Hepatocyte (in vitro differentiated cells): ENCODE results near the gene CCDC9. TPM values are rescaled to one million over a fixed set of nuclear protein-coding genes. Genes with fewer than 3 reads are reported as not detected.
A peak's percentile ranks its signal among the peaks of the same experiment; 100 is the strongest.

ENCODE experiments used
- DNase-seq: peaks from one replicate; pipeline ENCODE4 v3.0.0-alpha.2; 2016; ENCODE audit warnings: low spot score
- H2AFZ ChIP-seq: fragments of 200-600 bp; sonication (generic); 2 replicates; pipeline ENCODE4 v1.6.0; 2016; ENCODE audit warnings: antibody characterized with exemption, mild to moderate bottlenecking
- H3K27ac ChIP-seq: fragments of 200-600 bp; sonication (generic); 2 replicates; pipeline ENCODE4 v1.5.1; 2016; ENCODE audit warnings: mild to moderate bottlenecking
- H3K27me3 ChIP-seq: fragments of 200-600 bp; sonication (generic); 2 replicates; pipeline ENCODE4 v1.6.1; 2016
- H3K36me3 ChIP-seq: fragments of 200-600 bp; sonication (generic); replicated peaks from 2 replicates; pipeline ENCODE4 v1.5.1; 2016; ENCODE audit warnings: low read depth; ENCODE audit not compliant: insufficient read depth
- H3K4me1 ChIP-seq: fragments of 200-600 bp; sonication (generic); 2 replicates; pipeline ENCODE4 v1.5.1; 2016; ENCODE audit warnings: mild to moderate bottlenecking, moderate library complexity; ENCODE audit not compliant: insufficient read depth
- H3K4me2 ChIP-seq: fragments of 200-600 bp; sonication (generic); 2 replicates; pipeline ENCODE4 v1.6.0; 2016
- H3K4me3 ChIP-seq: fragments of 200-600 bp; sonication (generic); 2 replicates; pipeline ENCODE4 v1.5.1; 2016; ENCODE audit warnings: mild to moderate bottlenecking
- H3K79me2 ChIP-seq: fragments of 200-600 bp; sonication (generic); 2 replicates; pipeline ENCODE4 v1.6.0; 2017; ENCODE audit warnings: mild to moderate bottlenecking
- H3K9me2 ChIP-seq: fragments of 200-600 bp; sonication (generic); replicated peaks from 2 replicates; pipeline ENCODE4 v1.6.0; 2017; ENCODE audit warnings: mild to moderate bottlenecking; ENCODE audit not compliant: insufficient read depth
- H3K9me3 ChIP-seq: fragments of 200-600 bp; sonication (generic); 2 replicates; pipeline ENCODE4 v1.5.1; 2016; ENCODE audit warnings: low read depth, mild to moderate bottlenecking
- H4K20me1 ChIP-seq: fragments of 200-600 bp; sonication (generic); 2 replicates; pipeline ENCODE4 v1.6.0; 2016; ENCODE audit warnings: mild to moderate bottlenecking; ENCODE audit not compliant: insufficient read depth, poor library complexity, severe bottlenecking
- CTCF ChIP-seq: fragments of 200-600 bp; sonication (generic); IDR thresholded peaks from 2 replicates; pipeline ENCODE4 v1.5.1; 2016; ENCODE audit warnings: antibody characterized with exemption, mild to moderate bottlenecking; ENCODE audit not compliant: poor library complexity
- EZH2 ChIP-seq: fragments of 200-600 bp; sonication (generic); IDR thresholded peaks from 2 replicates; pipeline ENCODE4 v1.6.1; 2016; ENCODE audit warnings: antibody characterized with exemption, mild to moderate bottlenecking, borderline replicate concordance
- EZH2phosphoT487 ChIP-seq: fragments of 200-600 bp; sonication (generic); IDR thresholded peaks from one replicate; pipeline ENCODE4 v1.6.1; 2018; ENCODE audit warnings: antibody characterized with exemption, mild to moderate bottlenecking, low read depth, moderate library complexity; ENCODE audit not compliant: unreplicated experiment, severe bottlenecking
- WGBS: methylation state at CpG from one replicate; pipeline ENCODE4 v1.1.6; 2016; ENCODE audit warnings: low lambda C conversion rate; ENCODE audit errors: missing lambda C conversion rate; 5-methylcytosine and 5-hydroxymethylcytosine counted together
- polyA plus RNA-seq: library from polyadenylated mRNA; unstranded; fragments of >200 nt; fragmentation: Nextera tagmentation; extraction: Ambion mirVana; gene quantifications from 2 replicates; pipeline ENCODE4 v1.2.1, GENCODE V29; 2016
- total RNA-seq: library from RNA; depleted of rRNA; stranded (reverse); fragments of >200 nt; gene quantifications from 2 replicates; pipeline ENCODE4 v1.2.3, GENCODE V29; 2014

CCDC9 gene
- total and polyA plus RNA-seq, 2 experiments from 2014 or later: 7.9 to 13.0 TPM

- Histone ChIP-seq H3K9me2 (no peaks in the 10 kb centered on the region), H3K4me2 (peak overlapping the region; percentile 98), H3K9me3 (no peaks in the 10 kb centered on the region), H3K4me1 (peaks cover 38% of the 10 kb centered on the region), H3K36me3 (no peaks in the 10 kb centered on the region), H3K4me3 (peak overlapping the region; percentile 97), H4K20me1 (peaks cover 2% of the 10 kb centered on the region), H3K27me3 (no peaks in the 10 kb centered on the region), H2AFZ (no peak overlapping the region), H3K27ac (peak overlapping the region; percentile 99), H3K79me2 (peaks cover 28% of the 10 kb centered on the region)
- peak; percentile 39 for DNase-seq
- WGBS: 12% methylated on average over 9 of the region's 9 CpGs
- no peak for TF ChIP-seq EZH2
- no peak for TF ChIP-seq EZH2phosphoT487
- TF ChIP-seq CTCF: no peak
These were observed 26.7 kb upstream of the CCDC9 start for GRCh38 chr19:47229676-47230053.

DNA sequence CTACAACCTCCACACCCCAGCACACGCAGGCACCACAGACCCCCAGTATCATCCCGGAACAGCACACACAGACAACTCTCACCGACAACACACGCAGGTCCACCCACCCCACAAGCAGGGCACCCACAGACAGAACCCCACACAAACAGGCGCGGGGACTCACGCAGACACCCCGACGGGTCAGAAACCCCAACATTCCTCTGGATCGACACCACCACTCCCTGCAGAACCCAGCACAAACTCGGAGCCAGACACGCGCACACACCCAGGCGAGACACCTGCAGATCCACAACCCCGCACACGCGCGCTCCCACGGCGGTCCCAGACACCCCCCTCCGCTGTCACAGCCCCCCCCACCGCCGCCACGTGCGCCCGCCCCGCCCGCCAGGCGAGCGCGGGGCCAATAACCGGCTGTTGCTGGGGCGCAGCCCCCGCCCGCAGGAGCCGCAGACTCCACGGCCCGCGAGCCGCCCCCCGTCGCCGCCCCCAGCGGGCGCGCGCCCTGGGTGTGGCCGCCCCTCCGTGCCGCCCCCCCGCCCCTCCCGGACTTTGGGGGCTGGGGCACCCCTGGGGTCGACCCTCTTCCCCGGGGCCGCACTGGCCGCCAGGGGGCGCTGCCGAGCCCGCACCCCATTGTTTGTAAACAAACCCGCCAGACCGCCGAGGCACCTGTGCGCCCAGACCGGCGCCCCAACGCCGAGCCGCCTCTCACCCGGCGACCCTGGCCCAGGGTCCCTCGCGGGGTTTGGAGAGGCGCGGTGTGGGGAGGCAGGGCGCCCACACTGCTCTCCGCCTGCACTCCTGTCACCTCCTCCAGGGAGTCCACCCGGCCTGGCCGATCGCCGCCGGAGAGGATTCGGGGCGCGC, 26.0 kb upstream of the CCDC9 start:
- Histone ChIP-seq H3K4me2 (peak overlapping the region; percentile 98), H2AFZ (peak overlapping the region; percentile 40), H3K4me1 (peaks cover 38% of the 10 kb centered on the region), H3K36me3 (no peaks in the 10 kb centered on the region), H3K4me3 (peak overlapping the region; percentile 97), H3K79me2 (peaks cover 26% of the 10 kb centered on the region), H3K9me2 (no peaks in the 10 kb centered on the region), H4K20me1 (peaks cover 2% of the 10 kb centered on the region), H3K27me3 (no peaks in the 10 kb centered on the region), H3K27ac (peak overlapping the region; percentile 99), H3K9me3 (no peaks in the 10 kb centered on the region)
- DNase-seq: peak; percentile 77
- TF ChIP-seq EZH2: no peak
- TF ChIP-seq CTCF: peak; percentile 71
- no peak for TF ChIP-seq EZH2phosphoT487
- WGBS: 2% methylated on average over 37 of the region's 84 CpGs

- H3K27me3 ChIP-seq: no peaks in the 10 kb centered on the region
- H3K4me2 ChIP-seq: peak within 1 kb of the TSS; percentile 98
- peaks cover 38% of the 10 kb centered on the region for H3K4me1 ChIP-seq
- no peak for TF ChIP-seq CTCF
- no peak for TF ChIP-seq EZH2phosphoT487
- no peak for TF ChIP-seq EZH2
- no peaks in the 10 kb centered on the region for H3K9me2 ChIP-seq
- H3K4me3 ChIP-seq: peak within 1 kb of the TSS; percentile 97
- peaks cover 26% of the 10 kb centered on the region for H3K79me2 ChIP-seq
- no peak for DNase-seq
- peak within 1 kb of the TSS; percentile 40 for H2AFZ ChIP-seq
- WGBS: 4% methylated on average over 9 of the region's 43 CpGs
- no peaks in the 10 kb centered on the region for H3K9me3 ChIP-seq
- H4K20me1 ChIP-seq: peaks cover 2% of the 10 kb centered on the region
- H3K27ac ChIP-seq: peak within 1 kb of the TSS; percentile 99
- H3K36me3 ChIP-seq: no peaks in the 10 kb centered on the region
These were observed 25.5 kb upstream of the CCDC9 start, which contains the start of gene BBC3 for GRCh38 chr19:47230921-47231214. Gene BBC3, minus strand, starts transcription at chr19:47231199. Its CDS starts 2,768 bp downstream, at chr19:47228431.
